ENCODE data around the gene UGT3A2.
"Not testable (repeated sequence)": the region's sequence is repeated elsewhere in the genome, so short reads cannot be mapped to it uniquely, and the experiment has no call there.

Gene UGT3A2

GRCh38 chr5:36052538-36052937, 14.1 kb downstream of the UGT3A2 start:
- DNase-seq (ENCODE audit: low read depth in 2 of 2) = no peak

GRCh38 chr5:36049949-36050348, 16.7 kb downstream of the UGT3A2 start:
- DNase-seq (ENCODE audit: low read depth in 2 of 2) = no peak

- DNase-seq (ENCODE audit: low read depth in 2 of 2) = no peak
These were observed 19.1 kb downstream of the UGT3A2 start for GRCh38 chr5:36047384-36048160.

GRCh38 chr5:36045895-36046294, 20.8 kb downstream of the UGT3A2 start:
- DNase-seq (ENCODE audit: low read depth in 2 of 2) = no peak

GRCh38 chr5:36041537-36041845, 25.2 kb downstream of the UGT3A2 start:
- DNase-seq (ENCODE audit: low read depth in 2 of 2) = no peak

GRCh38 chr5:36040651-36041536, 25.8 kb downstream of the UGT3A2 start:
- DNase-seq (ENCODE audit: low read depth in 2 of 2) = no peak

- DNase-seq (ENCODE audit: low read depth in 2 of 2) = no peak
These were observed 31.0 kb downstream of the UGT3A2 start for GRCh38 chr5:36035696-36036095.

GRCh38 chr5:36034536-36035134, 32.0 kb downstream of the UGT3A2 start:
- DNase-seq (ENCODE audit: low read depth in 2 of 2) = not testable (repeated sequence)

GRCh38 chr5:36033486-36033885, 33.2 kb downstream of the UGT3A2 start:
- no peak for DNase-seq (ENCODE audit: low read depth in 2 of 2)

- no peak for DNase-seq (ENCODE audit: low read depth in 2 of 2)
These were observed 33.6 kb downstream of the UGT3A2 start for GRCh38 chr5:36033047-36033446.

- DNase-seq (ENCODE audit: low read depth in 2 of 2) = no peak
These were observed 35.5 kb downstream of the UGT3A2 start for GRCh38 chr5:36031223-36031622.

- DNase-seq (ENCODE audit: low read depth in 2 of 2) = no peak
These were observed 36.8 kb downstream of the UGT3A2 start for GRCh38 chr5:36029914-36030313.

- DNase-seq (ENCODE audit: low read depth in 2 of 2) = no peak
These were observed 37.7 kb downstream of the UGT3A2 start for GRCh38 chr5:36028816-36029465.

- DNase-seq (ENCODE audit: low read depth in 2 of 2) = no peak
These were observed 39.0 kb downstream of the UGT3A2 start for GRCh38 chr5:36027711-36028110.

- no peak for DNase-seq (ENCODE audit: low read depth in 2 of 2)
These were observed 39.8 kb downstream of the UGT3A2 start for GRCh38 chr5:36026706-36027465.

- DNase-seq (ENCODE audit: low read depth in 2 of 2) = not testable (repeated sequence)
These were observed 44.4 kb downstream of the UGT3A2 start for GRCh38 chr5:36022246-36022645.

- not testable (repeated sequence) for DNase-seq (ENCODE audit: low read depth in 2 of 2)
These were observed 47.1 kb downstream of the UGT3A2 start for GRCh38 chr5:36019584-36019983.

- DNase-seq (ENCODE audit: low read depth in 2 of 2) = no peak
These were observed 49.1 kb downstream of the UGT3A2 start for GRCh38 chr5:36017622-36018021.

- no peak for DNase-seq (ENCODE audit: low read depth in 2 of 2)
These were observed 49.7 kb downstream of the UGT3A2 start for GRCh38 chr5:36017004-36017403.

GRCh38 chr5:36013182-36013581, 53.5 kb downstream of the UGT3A2 start:
- DNase-seq (ENCODE audit: low read depth in 2 of 2) = no peak

GRCh38 chr5:36009698-36010097, 57.0 kb downstream of the UGT3A2 start:
- no peak for DNase-seq (ENCODE audit: low read depth in 2 of 2)
